ENCODE results near the gene TTC39B.

TTC39B gene

DNA sequence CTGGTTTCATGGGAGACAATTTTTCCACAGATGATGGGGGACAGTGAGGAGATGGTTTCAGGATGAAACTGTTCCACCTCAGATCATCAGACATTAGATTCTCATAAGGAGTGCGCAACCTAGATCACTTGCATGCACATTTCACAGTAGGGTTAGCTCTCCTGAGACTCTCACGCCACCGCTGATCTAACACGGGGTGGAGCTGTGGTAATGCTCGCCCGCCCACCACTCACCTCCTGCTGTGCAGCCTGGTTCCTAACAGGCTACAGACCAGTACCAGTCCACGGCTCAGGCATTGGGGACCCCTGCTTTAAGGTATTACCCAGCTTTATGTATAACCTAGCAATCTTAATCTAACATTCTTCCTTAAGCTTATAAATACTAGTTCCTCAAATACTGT is 35.6 kb downstream of the TTC39B start:
- no peak overlapping the region for H3K23ac ChIP-seq (ENCODE audit: low read length in 2 of 2)
- peak overlapping the region in 1 of 2 experiments; percentile 44 for H3K14ac ChIP-seq (ENCODE audit: low read length in 2 of 2)
- H3K36me3 ChIP-seq (ENCODE audit: control insufficient read depth in 1 of 2, insufficient read depth in 2 of 2, low read depth in 1 of 2, low read length in 2 of 2), result peaks cover 0 to 7% of the 10 kb centered on the region in 2 experiments
- no peak overlapping the region for H3K18ac ChIP-seq (ENCODE audit: low read depth in 1 of 2, low read length in 2 of 2)
- 88% methylated on average over 7 of the region's 7 CpGs for WGBS
- no peak overlapping the region for H2BK120ac ChIP-seq (ENCODE audit: low read depth, low read length)
- H2AK5ac ChIP-seq (ENCODE audit: low read length, severe bottlenecking), result no peak overlapping the region
- no peak overlapping the region for H2BK15ac ChIP-seq (ENCODE audit: low read depth, poor library complexity, severe bottlenecking)
- no peak for DNase-seq
- H3K9me3 ChIP-seq (ENCODE audit: control insufficient read depth, low read length), result no peaks in the 10 kb centered on the region
- no peak overlapping the region for H3K9ac ChIP-seq (ENCODE audit: low read length)
- H3K4ac ChIP-seq (ENCODE audit: low read depth in 1 of 2, low read length in 2 of 2), result no peak overlapping the region
- H3K27ac ChIP-seq (ENCODE audit: low read length, poor library complexity, severe bottlenecking), result no peak overlapping the region
- H3K4me2 ChIP-seq (ENCODE audit: low read length, poor library complexity, severe bottlenecking), result no peak overlapping the region
- H3K27me3 ChIP-seq (ENCODE audit: control insufficient read depth in 1 of 2, insufficient read depth in 1 of 2, low read length in 2 of 2), result no peaks in the 10 kb centered on the region
- H4K91ac ChIP-seq (ENCODE audit: low read length), result no peak overlapping the region
- peaks cover 5% of the 10 kb centered on the region for H3K4me1 ChIP-seq (ENCODE audit: control insufficient read depth, insufficient read depth, low read depth, low read length)
- no peak overlapping the region for H3K4me3 ChIP-seq (ENCODE audit: insufficient read depth in 1 of 2, low read depth in 1 of 2, low read length in 2 of 2)
- peaks cover 42% of the 10 kb centered on the region for H3K79me1 ChIP-seq (replicated peaks; ENCODE audit: low read length, poor library complexity, severe bottlenecking)
- no peak overlapping the region for H2AFZ ChIP-seq (ENCODE audit: low read depth, low read length)
- no peak overlapping the region for H2BK5ac ChIP-seq (ENCODE audit: low read depth, low read length, poor library complexity, severe bottlenecking)
- H2BK12ac ChIP-seq (ENCODE audit: low read length in 2 of 2), result no peak overlapping the region
- H4K8ac ChIP-seq (ENCODE audit: low read length), result no peak overlapping the region

DNA sequence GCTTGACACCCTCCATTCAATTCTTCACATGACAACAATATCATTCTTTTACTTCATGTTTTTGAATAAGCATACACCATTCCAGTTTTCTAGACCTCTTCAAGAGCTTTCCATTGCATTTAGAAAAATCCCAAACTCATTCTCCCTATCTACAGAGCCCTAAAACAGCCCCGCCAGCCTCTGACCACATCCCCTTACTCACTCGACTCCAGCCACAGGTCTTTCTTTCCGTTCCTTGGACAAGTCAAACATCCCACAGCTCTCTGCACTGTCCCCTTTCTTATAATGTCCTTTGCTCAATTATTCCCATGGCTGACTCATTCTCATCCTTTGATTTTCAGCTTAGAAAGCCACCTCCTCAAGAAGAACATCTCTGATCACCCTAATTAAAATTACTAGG is 38.2 kb downstream of the TTC39B start:
- Histone ChIP-seq H3K9me3 (ENCODE audit: control insufficient read depth, low read length) (no peaks in the 10 kb centered on the region), H3K23ac (ENCODE audit: low read length in 2 of 2) (no peak overlapping the region), H2BK5ac (ENCODE audit: low read depth, low read length, poor library complexity, severe bottlenecking) (no peak overlapping the region), H3K79me1 (replicated peaks; ENCODE audit: low read length, poor library complexity, severe bottlenecking) (peaks cover 45% of the 10 kb centered on the region), H4K91ac (ENCODE audit: low read length) (no peak overlapping the region), H2BK12ac (ENCODE audit: low read length in 2 of 2) (no peak overlapping the region), H2AFZ (ENCODE audit: low read depth, low read length) (no peak overlapping the region), H2AK5ac (ENCODE audit: low read length, severe bottlenecking) (no peak overlapping the region), H2BK120ac (ENCODE audit: low read depth, low read length) (no peak overlapping the region), H3K4me3 (ENCODE audit: insufficient read depth in 1 of 2, low read depth in 1 of 2, low read length in 2 of 2) (no peak overlapping the region), H3K27ac (ENCODE audit: low read length, poor library complexity, severe bottlenecking) (no peak overlapping the region), H3K4me2 (ENCODE audit: low read length, poor library complexity, severe bottlenecking) (no peak overlapping the region), H3K36me3 (ENCODE audit: control insufficient read depth in 1 of 2, insufficient read depth in 2 of 2, low read depth in 1 of 2, low read length in 2 of 2) (peaks cover 0 to 7% of the 10 kb centered on the region in 2 experiments), H3K4me1 (ENCODE audit: control insufficient read depth, insufficient read depth, low read depth, low read length) (peaks cover 8% of the 10 kb centered on the region), H3K27me3 (ENCODE audit: control insufficient read depth in 1 of 2, insufficient read depth in 1 of 2, low read length in 2 of 2) (no peaks in the 10 kb centered on the region), H3K4ac (ENCODE audit: low read depth in 1 of 2, low read length in 2 of 2) (no peak overlapping the region), H3K18ac (ENCODE audit: low read depth in 1 of 2, low read length in 2 of 2) (no peak overlapping the region), H3K14ac (ENCODE audit: low read length in 2 of 2) (no peak overlapping the region), H2BK15ac (ENCODE audit: low read depth, poor library complexity, severe bottlenecking) (no peak overlapping the region), H3K9ac (ENCODE audit: low read length) (no peak overlapping the region), H4K8ac (ENCODE audit: low read length) (no peak overlapping the region)
- WGBS, result 87% methylated on average over 3 of the region's 3 CpGs
- no peak for DNase-seq

DNA sequence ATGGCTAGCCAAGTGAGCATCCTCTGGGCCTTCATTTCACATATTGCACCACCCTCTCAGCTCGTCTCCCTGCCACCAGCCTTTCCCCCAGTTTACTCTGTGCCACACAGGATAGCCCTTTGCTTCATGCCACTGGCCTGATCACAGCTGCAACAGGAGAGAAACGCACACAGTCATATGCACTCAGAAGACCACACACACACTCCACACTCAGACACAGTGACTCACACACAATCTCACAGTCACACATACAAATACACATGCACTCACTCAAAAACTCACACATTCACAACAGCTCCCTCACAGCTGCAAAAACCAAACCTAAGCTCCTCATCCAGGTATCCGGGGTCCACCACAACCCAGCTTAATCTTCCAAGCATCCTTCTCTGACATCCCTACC is 38.7 kb downstream of the TTC39B start:
- Histone ChIP-seq H3K36me3 (ENCODE audit: control insufficient read depth in 1 of 2, insufficient read depth in 2 of 2, low read depth in 1 of 2, low read length in 2 of 2) (peaks cover 0 to 3% of the 10 kb centered on the region in 2 experiments), H4K91ac (ENCODE audit: low read length) (no peak overlapping the region), H3K4me2 (ENCODE audit: low read length, poor library complexity, severe bottlenecking) (no peak overlapping the region), H3K23ac (ENCODE audit: low read length in 2 of 2) (no peak overlapping the region), H2BK12ac (ENCODE audit: low read length in 2 of 2) (no peak overlapping the region), H3K14ac (ENCODE audit: low read length in 2 of 2) (no peak overlapping the region), H3K9me3 (ENCODE audit: control insufficient read depth, low read length) (no peaks in the 10 kb centered on the region), H3K27me3 (ENCODE audit: control insufficient read depth in 1 of 2, insufficient read depth in 1 of 2, low read length in 2 of 2) (no peaks in the 10 kb centered on the region), H4K8ac (ENCODE audit: low read length) (no peak overlapping the region), H3K4ac (ENCODE audit: low read depth in 1 of 2, low read length in 2 of 2) (no peak overlapping the region), H3K27ac (ENCODE audit: low read length, poor library complexity, severe bottlenecking) (no peak overlapping the region), H3K4me3 (ENCODE audit: insufficient read depth in 1 of 2, low read depth in 1 of 2, low read length in 2 of 2) (no peak overlapping the region), H3K18ac (ENCODE audit: low read depth in 1 of 2, low read length in 2 of 2) (peak overlapping the region in 1 of 2 experiments; percentile 6), H2BK120ac (ENCODE audit: low read depth, low read length) (no peak overlapping the region), H3K9ac (ENCODE audit: low read length) (no peak overlapping the region), H2AFZ (ENCODE audit: low read depth, low read length) (no peak overlapping the region), H2AK5ac (ENCODE audit: low read length, severe bottlenecking) (no peak overlapping the region), H2BK15ac (ENCODE audit: low read depth, poor library complexity, severe bottlenecking) (no peak overlapping the region), H3K4me1 (ENCODE audit: control insufficient read depth, insufficient read depth, low read depth, low read length) (peaks cover 5% of the 10 kb centered on the region), H2BK5ac (ENCODE audit: low read depth, low read length, poor library complexity, severe bottlenecking) (no peak overlapping the region), H3K79me1 (replicated peaks; ENCODE audit: low read length, poor library complexity, severe bottlenecking) (peaks cover 40% of the 10 kb centered on the region)
- DNase-seq, result peak; percentile 25
- WGBS, result 87% methylated on average over 3 of the region's 3 CpGs

DNA sequence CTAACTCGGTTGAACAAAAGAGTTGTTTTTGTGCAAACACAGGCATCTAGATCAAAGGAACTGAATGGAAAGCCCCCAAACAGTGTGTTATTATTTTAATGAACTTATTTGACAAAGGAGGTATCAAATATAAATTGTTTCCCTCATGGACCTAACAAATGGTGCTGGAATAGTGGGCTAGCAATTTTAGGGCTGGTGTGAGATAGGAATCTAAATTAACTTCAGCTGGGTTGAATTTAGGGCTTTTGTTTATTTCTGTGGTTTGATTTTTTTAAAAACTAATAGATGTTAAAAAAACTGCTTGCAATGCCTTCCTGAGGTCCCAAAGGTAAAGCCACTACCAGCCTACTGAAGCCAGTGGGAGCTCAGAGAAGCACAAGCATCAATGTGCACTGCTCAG is 42.1 kb downstream of the TTC39B start:
- Histone ChIP-seq H3K36me3 (ENCODE audit: control insufficient read depth in 1 of 2, insufficient read depth in 2 of 2, low read depth in 1 of 2, low read length in 2 of 2) (peaks cover 0 to 3% of the 10 kb centered on the region in 2 experiments), H3K14ac (ENCODE audit: low read length in 2 of 2) (no peak overlapping the region), H2BK120ac (ENCODE audit: low read depth, low read length) (no peak overlapping the region), H3K27me3 (ENCODE audit: control insufficient read depth in 1 of 2, insufficient read depth in 1 of 2, low read length in 2 of 2) (no peaks in the 10 kb centered on the region), H4K8ac (ENCODE audit: low read length) (no peak overlapping the region), H3K23ac (ENCODE audit: low read length in 2 of 2) (no peak overlapping the region), H3K79me1 (replicated peaks; ENCODE audit: low read length, poor library complexity, severe bottlenecking) (peaks cover 29% of the 10 kb centered on the region), H2AK5ac (ENCODE audit: low read length, severe bottlenecking) (no peak overlapping the region), H3K9ac (ENCODE audit: low read length) (no peak overlapping the region), H4K91ac (ENCODE audit: low read length) (no peak overlapping the region), H3K18ac (ENCODE audit: low read depth in 1 of 2, low read length in 2 of 2) (no peak overlapping the region), H3K4ac (ENCODE audit: low read depth in 1 of 2, low read length in 2 of 2) (no peak overlapping the region), H3K27ac (ENCODE audit: low read length, poor library complexity, severe bottlenecking) (no peak overlapping the region), H2BK15ac (ENCODE audit: low read depth, poor library complexity, severe bottlenecking) (no peak overlapping the region), H3K4me1 (ENCODE audit: control insufficient read depth, insufficient read depth, low read depth, low read length) (peaks cover 5% of the 10 kb centered on the region), H3K4me2 (ENCODE audit: low read length, poor library complexity, severe bottlenecking) (no peak overlapping the region), H2AFZ (ENCODE audit: low read depth, low read length) (no peak overlapping the region), H2BK5ac (ENCODE audit: low read depth, low read length, poor library complexity, severe bottlenecking) (no peak overlapping the region), H2BK12ac (ENCODE audit: low read length in 2 of 2) (no peak overlapping the region), H3K4me3 (ENCODE audit: insufficient read depth in 1 of 2, low read depth in 1 of 2, low read length in 2 of 2) (no peak overlapping the region), H3K9me3 (ENCODE audit: control insufficient read depth, low read length) (no peaks in the 10 kb centered on the region)
- no CpG with 5 or more reads among the region's 1 CpG for WGBS
- no peak for DNase-seq
